ENCODE results near the gene PGR.

Gene PGR

GRCh38 chr11:101129203-101129943, at the start of gene PGR:
PGR (minus strand) TSS chr11:101129813; CDS start chr11:101129070, 743 bp downstream.
- DNase-seq (ENCODE audit: low spot score), result no peak

- DNase-seq (ENCODE audit: low spot score), result no peak
Observed at GRCh38 chr11:101176381-101176780, 46.8 kb upstream of the PGR start.

- DNase-seq (ENCODE audit: low spot score), result no peak
Observed at GRCh38 chr11:101169944-101170343, 40.3 kb upstream of the PGR start.

GRCh38 chr11:101166038-101166437, 36.4 kb upstream of the PGR start:
- no peak for DNase-seq (ENCODE audit: low spot score)

GRCh38 chr11:101158119-101158518, 28.5 kb upstream of the PGR start:
- DNase-seq (ENCODE audit: low spot score), result no peak

GRCh38 chr11:101138245-101138930, 8.8 kb upstream of the PGR start:
- DNase-seq (ENCODE audit: low spot score), result no peak

- no peak for DNase-seq (ENCODE audit: low spot score)
Observed at GRCh38 chr11:101133190-101133589, 3.6 kb upstream of the PGR start.

- DNase-seq (ENCODE audit: low spot score), result no peak
Observed at GRCh38 chr11:101128571-101129202, 926 bp downstream of the PGR start.

GRCh38 chr11:101127699-101128570, 1.7 kb downstream of the PGR start:
- no peak for DNase-seq (ENCODE audit: low spot score)

GRCh38 chr11:101127197-101127698, 2.4 kb downstream of the PGR start:
- no peak for DNase-seq (ENCODE audit: low spot score)

- no peak for DNase-seq (ENCODE audit: low spot score)
Observed at GRCh38 chr11:101126551-101127196, 2.9 kb downstream of the PGR start.

- no peak for DNase-seq (ENCODE audit: low spot score)
Observed at GRCh38 chr11:101115671-101116160, 13.9 kb downstream of the PGR start.

GRCh38 chr11:101113540-101113939, 16.1 kb downstream of the PGR start:
- DNase-seq (ENCODE audit: low spot score), result no peak

GRCh38 chr11:101104716-101105115, 24.9 kb downstream of the PGR start:
- no peak for DNase-seq (ENCODE audit: low spot score)

- no peak for DNase-seq (ENCODE audit: low spot score)
Observed at GRCh38 chr11:101103433-101103832, 26.2 kb downstream of the PGR start.

GRCh38 chr11:101100601-101101000, 29.0 kb downstream of the PGR start:
- no peak for DNase-seq (ENCODE audit: low spot score)

- no peak for DNase-seq (ENCODE audit: low spot score)
Observed at GRCh38 chr11:101096036-101096704, 33.4 kb downstream of the PGR start.

GRCh38 chr11:101091781-101092180, 37.8 kb downstream of the PGR start:
- DNase-seq (ENCODE audit: low spot score), result no peak

- no peak for DNase-seq (ENCODE audit: low spot score)
Observed at GRCh38 chr11:101090679-101091270, 38.8 kb downstream of the PGR start.

GRCh38 chr11:101083335-101083734, 46.3 kb downstream of the PGR start:
- no peak for DNase-seq (ENCODE audit: low spot score)
